ENCODE results near the gene PAK1. TPM values are rescaled to one million over a fixed set of nuclear protein-coding genes. Genes with fewer than 3 reads are reported as not detected.

Gene PAK1
- total RNA-seq, 4 donors from 2014 or later: 17.8 to 34.5 (median 21.6) TPM

DNA sequence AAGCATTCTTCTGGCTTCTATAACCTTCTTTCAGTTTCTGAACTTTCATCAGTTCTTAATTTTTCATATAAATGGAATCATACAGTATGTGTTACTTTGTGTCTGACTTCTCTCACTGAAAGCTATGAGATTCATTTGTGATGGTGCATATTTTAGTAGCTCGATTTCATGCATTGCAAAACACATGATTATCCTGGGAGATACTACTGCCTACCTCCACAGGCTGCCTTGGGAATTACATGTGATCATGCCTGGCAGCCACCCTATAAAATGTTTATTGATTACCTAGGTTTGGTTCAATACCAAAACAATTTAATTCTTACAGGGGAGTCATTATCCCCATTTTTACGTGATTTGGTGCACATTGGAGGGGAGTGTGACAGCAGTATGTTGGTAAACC lies 34.1 kb upstream of the PAK1 start:
- 60 to 70% methylated on average over 2 of the region's 2 CpGs for WGBS, 2 donors
- DNase-seq (ENCODE audit: low spot score in 2 of 2): no peak
- no peak overlapping the region for H3K4me3 ChIP-seq (ENCODE audit: low read depth, poor library complexity, severe bottlenecking)
- intact Hi-C loops (cut with DNase I; ENCODE audit: low total_unique reads): no loop called here
- TF ChIP-seq, protein P1, sequence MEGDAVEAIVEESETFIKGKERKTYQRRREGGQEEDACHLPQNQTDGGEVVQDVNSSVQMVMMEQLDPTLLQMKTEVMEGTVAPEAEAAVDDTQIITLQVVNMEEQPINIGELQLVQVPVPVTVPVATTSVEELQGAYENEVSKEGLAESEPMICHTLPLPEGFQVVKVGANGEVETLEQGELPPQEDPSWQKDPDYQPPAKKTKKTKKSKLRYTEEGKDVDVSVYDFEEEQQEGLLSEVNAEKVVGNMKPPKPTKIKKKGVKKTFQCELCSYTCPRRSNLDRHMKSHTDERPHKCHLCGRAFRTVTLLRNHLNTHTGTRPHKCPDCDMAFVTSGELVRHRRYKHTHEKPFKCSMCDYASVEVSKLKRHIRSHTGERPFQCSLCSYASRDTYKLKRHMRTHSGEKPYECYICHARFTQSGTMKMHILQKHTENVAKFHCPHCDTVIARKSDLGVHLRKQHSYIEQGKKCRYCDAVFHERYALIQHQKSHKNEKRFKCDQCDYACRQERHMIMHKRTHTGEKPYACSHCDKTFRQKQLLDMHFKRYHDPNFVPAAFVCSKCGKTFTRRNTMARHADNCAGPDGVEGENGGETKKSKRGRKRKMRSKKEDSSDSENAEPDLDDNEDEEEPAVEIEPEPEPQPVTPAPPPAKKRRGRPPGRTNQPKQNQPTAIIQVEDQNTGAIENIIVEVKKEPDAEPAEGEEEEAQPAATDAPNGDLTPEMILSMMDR (IDR thresholded peaks at IDR 0.05): no peak
- no peak for TF ChIP-seq POLR2A (IDR thresholded peaks at IDR 0.05)

DNA sequence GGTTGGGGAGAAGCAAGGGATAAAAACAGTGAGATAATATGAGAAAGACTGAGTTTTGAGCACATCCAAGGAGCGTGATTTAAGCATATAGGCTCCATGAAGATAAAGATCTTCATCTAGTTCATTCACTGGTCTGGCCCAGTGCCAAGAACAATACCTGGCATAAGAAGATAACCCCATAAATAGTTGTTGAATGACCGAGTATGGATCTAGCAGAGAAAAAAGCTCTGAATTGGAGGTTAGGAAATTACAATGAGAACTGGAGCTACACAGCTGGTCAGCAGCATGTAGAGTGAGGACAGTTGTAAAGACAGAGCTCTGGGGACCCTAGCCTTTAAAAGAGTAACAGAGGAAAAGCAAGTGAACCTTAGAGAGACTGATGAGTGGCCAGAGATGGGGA lies 33.0 kb upstream of the PAK1 start:
- 41 to 44% methylated on average over 2 of the region's 2 CpGs for WGBS, 2 donors
- DNase-seq (ENCODE audit: low spot score in 2 of 2): no peak
- TF ChIP-seq, protein P1 (IDR thresholded peaks at IDR 0.05): no peak
- no peak for TF ChIP-seq POLR2A (IDR thresholded peaks at IDR 0.05)
- intact Hi-C loops (cut with DNase I; ENCODE audit: low total_unique reads): no loop called here
- no peak overlapping the region for H3K4me3 ChIP-seq (ENCODE audit: low read depth, poor library complexity, severe bottlenecking)

GRCh38 chr11:77505956-77506355 lies 32.1 kb upstream of the PAK1 start:
- 40 to 44% methylated on average over 3 of the region's 3 CpGs for WGBS, 2 donors
- no peak overlapping the region for H3K4me3 ChIP-seq (ENCODE audit: low read depth, poor library complexity, severe bottlenecking)
- TF ChIP-seq, protein P1 (IDR thresholded peaks at IDR 0.05): no peak
- TF ChIP-seq POLR2A (IDR thresholded peaks at IDR 0.05): no peak
- DNase-seq (ENCODE audit: low spot score in 2 of 2): no peak
- intact Hi-C loops (cut with DNase I; ENCODE audit: low total_unique reads): no loop called here

DNA sequence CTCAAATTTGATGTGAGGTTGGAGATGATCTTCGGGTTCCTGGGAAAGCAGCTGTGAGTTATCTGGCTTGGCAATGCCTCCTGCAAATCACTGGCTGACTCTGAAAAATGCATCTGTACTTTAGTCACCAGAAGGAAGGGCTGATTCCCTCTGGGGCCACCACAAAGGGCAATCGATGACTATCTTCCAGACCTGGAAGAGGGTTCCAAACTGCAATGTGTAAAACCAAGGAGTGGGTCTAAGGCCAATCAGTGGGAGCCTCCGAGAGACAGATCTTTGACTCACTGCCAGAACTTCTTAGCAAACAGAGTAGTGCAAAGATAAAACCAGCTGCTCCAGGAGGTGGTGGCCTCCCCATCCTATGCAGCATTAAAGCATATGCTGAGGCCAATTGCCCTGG lies 29.1 kb upstream of the PAK1 start:
- intact Hi-C loops (cut with DNase I; ENCODE audit: low total_unique reads): no loop called here
- TF ChIP-seq, protein P1 (IDR thresholded peaks at IDR 0.05): no peak
- no peak for TF ChIP-seq POLR2A (IDR thresholded peaks at IDR 0.05)
- H3K4me3 ChIP-seq (ENCODE audit: low read depth, poor library complexity, severe bottlenecking): no peak overlapping the region
- 23 to 30% methylated on average over 3 of the region's 3 CpGs for WGBS, 2 donors
- DNase-seq (ENCODE audit: low spot score in 2 of 2): no peak

DNA sequence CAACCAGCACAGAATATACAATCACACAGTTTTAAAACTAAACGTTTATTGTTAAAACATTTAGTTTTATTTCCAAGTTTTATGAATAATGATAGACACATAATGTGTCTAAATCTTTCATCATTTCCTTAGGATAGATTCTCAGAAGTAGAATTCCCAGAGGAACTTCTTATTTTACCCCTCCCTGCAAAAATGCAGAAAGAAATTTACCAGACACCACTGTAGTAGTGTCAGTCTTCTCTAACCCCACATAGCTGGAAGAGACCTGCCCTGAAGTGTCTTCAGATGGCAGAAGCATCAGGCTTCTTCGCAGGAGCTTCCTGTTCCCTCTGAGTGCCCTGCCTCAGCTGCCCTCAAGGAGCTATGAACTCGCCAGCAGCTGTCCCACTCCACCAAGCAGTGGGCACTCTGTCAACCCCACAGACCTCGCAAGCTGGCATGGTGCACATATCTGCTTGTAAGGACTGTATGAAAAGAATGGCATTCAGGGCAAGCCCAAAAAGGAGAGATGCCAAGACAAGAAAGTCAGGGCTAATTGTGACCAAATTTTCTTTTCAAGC lies 28.5 kb upstream of the PAK1 start:
- no peak overlapping the region for H3K4me3 ChIP-seq (ENCODE audit: low read depth, poor library complexity, severe bottlenecking)
- no peak for DNase-seq (ENCODE audit: low spot score in 2 of 2)
- TF ChIP-seq POLR2A (IDR thresholded peaks at IDR 0.05): no peak
- TF ChIP-seq, protein P1 (IDR thresholded peaks at IDR 0.05): no peak
- WGBS, 2 donors: 8 to 28% methylated on average over 4 of the region's 4 CpGs
- intact Hi-C loops (cut with DNase I; ENCODE audit: low total_unique reads): no loop called here

GRCh38 chr11:77501758-77502157 lies 27.9 kb upstream of the PAK1 start:
- no peak overlapping the region for H3K4me3 ChIP-seq (ENCODE audit: low read depth, poor library complexity, severe bottlenecking)
- DNase-seq (ENCODE audit: low spot score in 2 of 2): no peak
- TF ChIP-seq, protein P1 (IDR thresholded peaks at IDR 0.05): no peak
- no peak for TF ChIP-seq POLR2A (IDR thresholded peaks at IDR 0.05)
- intact Hi-C loops (cut with DNase I; ENCODE audit: low total_unique reads): no loop called here
- 47 to 61% methylated on average over 2 of the region's 2 CpGs for WGBS, 2 donors
